MM.1S (cell line): Measurements from ENCODE around the gene TMEM86B.

Experiments used
- DNase-seq: peaks from one replicate; pipeline ENCODE4 v3.0.0-alpha.2; 2015
- H2AFZ ChIP-seq: fragments of 300-600 bp; sonication (generic); 2 replicates; pipeline ENCODE4 v1.6.0; 2016; ENCODE audit warnings: antibody characterized with exemption, low read length
- H3F3A ChIP-seq: fragments of 300-600 bp; sonication (generic); 2 replicates; pipeline ENCODE4 v1.6.1; 2016; ENCODE audit warnings: mild to moderate bottlenecking, antibody characterized with exemption, low read length, moderate library complexity, mixed read lengths; ENCODE audit not compliant: insufficient read depth
- H3K27ac ChIP-seq: fragments of 300-600 bp; sonication (generic); 2 replicates; pipeline ENCODE4 v1.5.1; 2016; ENCODE audit warnings: mild to moderate bottlenecking, low read length
- H3K27me3 ChIP-seq: fragments of 300-600 bp; sonication (generic); replicated peaks from 2 replicates; pipeline ENCODE4 v1.6.0; 2016; ENCODE audit warnings: low read length; ENCODE audit not compliant: insufficient read depth
- H3K36me3 ChIP-seq: fragments of 300-600 bp; sonication (generic); replicated peaks from 2 replicates; pipeline ENCODE4 v1.6.1; 2016; ENCODE audit warnings: mild to moderate bottlenecking, low read length, mixed read lengths; ENCODE audit not compliant: insufficient read depth
- H3K4me1 ChIP-seq: fragments of 300-600 bp; sonication (generic); 2 replicates; pipeline ENCODE4 v1.6.1; 2016; ENCODE audit warnings: low read length, mixed read lengths
- H3K4me2 ChIP-seq: fragments of 300-600 bp; sonication (generic); 2 replicates; pipeline ENCODE4 v1.6.0; 2016; ENCODE audit warnings: low read depth, low read length
- H3K4me3 ChIP-seq: fragments of 300-600 bp; sonication (generic); 2 replicates; pipeline ENCODE4 v1.5.1; 2016; ENCODE audit warnings: low read length, mixed read lengths
- H3K79me2 ChIP-seq: fragments of 300-600 bp; sonication (generic); 2 replicates; pipeline ENCODE4 v1.6.1; 2016; ENCODE audit warnings: mixed run types, low read length, mixed read lengths
- H3K9ac ChIP-seq: fragments of 300-600 bp; sonication (generic); 2 replicates; pipeline ENCODE4 v1.6.1; 2016; ENCODE audit warnings: low read length, mixed read lengths
- H3K9me2 ChIP-seq: fragments of 300-600 bp; sonication (generic); replicated peaks from 2 replicates; pipeline ENCODE4 v1.6.1; 2016; ENCODE audit warnings: mild to moderate bottlenecking, low read length, mixed read lengths; ENCODE audit not compliant: insufficient read depth
- H3K9me3 ChIP-seq: fragments of 300-600 bp; sonication (generic); replicated peaks from 2 replicates; pipeline ENCODE4 v1.6.1; 2016; ENCODE audit warnings: mild to moderate bottlenecking, low read length, mixed read lengths; ENCODE audit not compliant: insufficient read depth
- H4K20me1 ChIP-seq: fragments of 300-600 bp; sonication (generic); 2 replicates; pipeline ENCODE4 v1.6.1; 2016; ENCODE audit warnings: mild to moderate bottlenecking, low read length, moderate library complexity, mixed read lengths; ENCODE audit not compliant: insufficient read depth
- EZH2 ChIP-seq: fragments of 300-600 bp; sonication (generic); optimal IDR thresholded peaks from 2 replicates; pipeline ENCODE3; 2017; ENCODE audit warnings: low read depth, mild to moderate bottlenecking, antibody characterized with exemption, low read length, mixed read lengths
- EZH2phosphoT487 ChIP-seq: fragments of 300-600 bp; sonication (generic); IDR thresholded peaks from 2 replicates; pipeline ENCODE4 v1.6.1; 2018; ENCODE audit warnings: antibody characterized with exemption, low read length
- TF ChIP-seq, protein P1 (sequence below): fragments of 300-600 bp; sonication (generic); IDR thresholded peaks from 2 replicates; pipeline ENCODE4 v1.5.1; 2016; ENCODE audit warnings: antibody characterized with exemption, low read length, mixed read lengths

The TMEM86B gene

DNA sequence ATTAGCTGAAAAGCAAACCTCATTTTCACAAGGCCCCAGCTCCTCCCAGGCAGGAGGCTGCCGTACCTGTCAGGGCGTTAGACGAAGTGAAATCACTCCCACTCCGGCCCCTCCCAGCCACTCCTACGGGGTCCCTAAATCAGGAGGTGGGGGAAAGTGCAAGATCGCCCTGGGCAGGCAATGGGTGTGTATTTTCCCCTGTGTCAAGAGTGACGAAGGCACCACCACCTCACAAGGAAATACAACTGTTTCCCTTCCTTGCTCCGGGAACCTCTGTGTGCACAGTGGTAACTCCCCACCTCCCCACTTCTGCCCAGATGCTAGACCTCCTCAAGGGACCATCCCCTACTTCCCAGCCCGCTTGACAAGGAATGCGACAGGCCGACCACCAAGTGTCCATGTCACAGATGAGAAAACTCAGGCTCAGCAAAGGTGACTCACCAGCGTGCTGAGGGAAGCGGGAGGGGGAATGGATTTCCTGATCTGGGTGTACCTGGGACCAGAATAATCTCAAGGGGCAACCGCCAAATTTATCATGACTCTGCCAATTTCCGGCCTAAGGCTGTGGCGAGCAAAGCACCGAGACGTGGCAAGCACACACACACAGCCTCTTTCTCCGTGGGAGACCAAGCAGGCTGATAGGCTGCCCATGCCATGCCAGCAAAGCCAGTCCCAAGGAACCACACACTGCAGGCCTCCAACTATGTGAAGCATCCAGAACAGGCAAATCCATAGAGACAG, 22.9 kb upstream of the TMEM86B start:
- no peaks in the 10 kb centered on the region for H3K27me3 ChIP-seq
- H3K36me3 ChIP-seq = 0 out of 2 replicates have a peak, but pooled peaks cover 3% of the 10 kb centered on the region
- H3K9me3 ChIP-seq = no peaks in the 10 kb centered on the region
- no peak for DNase-seq
- no peak overlapping the region for H3K4me3 ChIP-seq
- no peaks in the 10 kb centered on the region for H3K9me2 ChIP-seq
- peaks cover 11% of the 10 kb centered on the region for H3K4me1 ChIP-seq
- H3F3A ChIP-seq = peaks cover 33% of the 10 kb centered on the region
- peaks cover 97% of the 10 kb centered on the region for H3K79me2 ChIP-seq
- H3K9ac ChIP-seq = no peak overlapping the region
- TF ChIP-seq EZH2 (no peak), EZH2phosphoT487 (no peak)
- TF ChIP-seq, protein P1, sequence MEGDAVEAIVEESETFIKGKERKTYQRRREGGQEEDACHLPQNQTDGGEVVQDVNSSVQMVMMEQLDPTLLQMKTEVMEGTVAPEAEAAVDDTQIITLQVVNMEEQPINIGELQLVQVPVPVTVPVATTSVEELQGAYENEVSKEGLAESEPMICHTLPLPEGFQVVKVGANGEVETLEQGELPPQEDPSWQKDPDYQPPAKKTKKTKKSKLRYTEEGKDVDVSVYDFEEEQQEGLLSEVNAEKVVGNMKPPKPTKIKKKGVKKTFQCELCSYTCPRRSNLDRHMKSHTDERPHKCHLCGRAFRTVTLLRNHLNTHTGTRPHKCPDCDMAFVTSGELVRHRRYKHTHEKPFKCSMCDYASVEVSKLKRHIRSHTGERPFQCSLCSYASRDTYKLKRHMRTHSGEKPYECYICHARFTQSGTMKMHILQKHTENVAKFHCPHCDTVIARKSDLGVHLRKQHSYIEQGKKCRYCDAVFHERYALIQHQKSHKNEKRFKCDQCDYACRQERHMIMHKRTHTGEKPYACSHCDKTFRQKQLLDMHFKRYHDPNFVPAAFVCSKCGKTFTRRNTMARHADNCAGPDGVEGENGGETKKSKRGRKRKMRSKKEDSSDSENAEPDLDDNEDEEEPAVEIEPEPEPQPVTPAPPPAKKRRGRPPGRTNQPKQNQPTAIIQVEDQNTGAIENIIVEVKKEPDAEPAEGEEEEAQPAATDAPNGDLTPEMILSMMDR = no peak
- no peak overlapping the region for H3K4me2 ChIP-seq
- H2AFZ ChIP-seq = no peak overlapping the region
- H3K27ac ChIP-seq = no peak overlapping the region
- H4K20me1 ChIP-seq = peaks cover 58% of the 10 kb centered on the region

DNA sequence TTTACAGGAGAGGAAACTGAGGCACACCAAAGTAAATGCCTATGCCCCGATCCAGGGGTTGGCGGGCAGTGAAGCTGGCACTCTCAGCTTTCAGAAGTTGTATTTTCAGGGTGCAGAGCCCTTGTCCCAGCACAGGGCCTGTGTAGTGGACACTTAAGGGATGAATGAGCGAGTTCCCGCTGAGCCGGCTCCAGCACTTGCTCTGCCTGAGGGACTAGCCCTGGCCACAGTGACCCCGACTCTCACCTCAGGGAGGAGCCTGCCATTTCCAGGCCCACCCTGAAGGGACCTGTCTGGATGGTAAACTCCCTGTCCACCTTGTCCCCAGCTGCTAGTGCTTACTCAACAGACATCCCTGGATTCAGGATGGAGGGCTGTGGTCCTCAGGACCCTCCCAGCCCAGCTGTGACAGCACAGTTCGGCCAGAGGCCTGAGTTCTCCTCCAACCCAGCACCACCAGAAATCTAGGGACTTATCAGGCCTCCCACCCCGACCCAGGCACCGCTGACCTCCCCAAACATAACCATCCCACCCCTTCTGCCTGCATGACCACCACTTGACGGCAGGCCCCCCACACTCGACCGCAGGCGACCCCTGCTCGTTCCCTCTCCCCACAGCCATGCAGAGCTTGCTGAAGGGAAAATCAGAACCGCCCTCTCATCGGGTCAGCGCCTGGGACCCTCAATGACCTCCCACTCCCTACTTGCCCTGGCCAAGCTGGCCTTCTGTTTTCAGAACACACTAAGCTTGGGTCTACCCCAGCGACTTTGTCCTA, 21.9 kb upstream of the TMEM86B start:
- H3K4me3 ChIP-seq = no peak overlapping the region
- H4K20me1 ChIP-seq = peaks cover 61% of the 10 kb centered on the region
- DNase-seq = no peak
- no peak overlapping the region for H3K4me2 ChIP-seq
- 0 out of 2 replicates have a peak, but pooled peaks cover 3% of the 10 kb centered on the region for H3K36me3 ChIP-seq
- H3K27ac ChIP-seq = no peak overlapping the region
- no peak overlapping the region for H3K9ac ChIP-seq
- TF ChIP-seq EZH2phosphoT487 (no peak), EZH2 (no peak)
- TF ChIP-seq, protein P1 = no peak
- H3K4me1 ChIP-seq = peaks cover 9% of the 10 kb centered on the region
- no peaks in the 10 kb centered on the region for H3K27me3 ChIP-seq
- H3F3A ChIP-seq = peaks cover 22% of the 10 kb centered on the region
- no peak overlapping the region for H2AFZ ChIP-seq
- H3K9me3 ChIP-seq = no peaks in the 10 kb centered on the region
- no peaks in the 10 kb centered on the region for H3K9me2 ChIP-seq
- peaks cover 97% of the 10 kb centered on the region for H3K79me2 ChIP-seq

DNA sequence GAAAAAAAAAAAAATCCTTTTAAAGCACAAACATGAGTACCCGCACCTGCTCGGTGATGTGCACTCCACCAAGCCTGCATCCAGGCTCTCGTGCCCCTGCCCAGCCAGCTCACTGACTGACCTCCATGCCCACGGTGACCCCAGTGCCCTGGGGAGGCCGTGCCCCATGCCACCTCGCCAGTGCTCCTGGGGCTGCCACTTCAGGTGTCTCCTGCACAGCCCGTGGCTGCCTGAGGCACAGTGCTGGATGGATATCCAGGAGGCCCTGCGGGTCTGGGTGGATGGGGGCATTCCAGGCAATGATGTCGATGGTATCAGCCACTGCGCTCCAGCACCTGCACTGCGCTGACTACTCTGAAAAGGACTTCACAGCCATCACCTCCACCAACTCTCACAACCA, 21.3 kb upstream of the TMEM86B start:
- DNase-seq = no peak
- Histone ChIP-seq H3K9me2 (no peaks in the 10 kb centered on the region), H3K27me3 (no peaks in the 10 kb centered on the region), H3K9ac (no peak overlapping the region), H3K9me3 (no peaks in the 10 kb centered on the region), H3K4me2 (no peak overlapping the region), H3K27ac (no peak overlapping the region), H3K4me1 (peaks cover 9% of the 10 kb centered on the region), H3K79me2 (peaks cover 97% of the 10 kb centered on the region), H3F3A (peaks cover 16% of the 10 kb centered on the region), H4K20me1 (peaks cover 61% of the 10 kb centered on the region), H2AFZ (no peak overlapping the region), H3K36me3 (0 out of 2 replicates have a peak, but pooled peaks cover 3% of the 10 kb centered on the region), H3K4me3 (no peak overlapping the region)
- TF ChIP-seq, protein P1 = no peak
- TF ChIP-seq EZH2phosphoT487 (no peak), EZH2 (no peak)
